NCI-H2107 treated with DMSO at 0.1 percent for 48 hours (cell line): Measurements from ENCODE around the gene DFFB.

Experiments used
- DNase-seq: peaks from one replicate; lab custom pipeline; 2025; ENCODE audit not compliant: unreplicated experiment; lab: John Stamatoyannopoulos, UW

Gene DFFB

DNA sequence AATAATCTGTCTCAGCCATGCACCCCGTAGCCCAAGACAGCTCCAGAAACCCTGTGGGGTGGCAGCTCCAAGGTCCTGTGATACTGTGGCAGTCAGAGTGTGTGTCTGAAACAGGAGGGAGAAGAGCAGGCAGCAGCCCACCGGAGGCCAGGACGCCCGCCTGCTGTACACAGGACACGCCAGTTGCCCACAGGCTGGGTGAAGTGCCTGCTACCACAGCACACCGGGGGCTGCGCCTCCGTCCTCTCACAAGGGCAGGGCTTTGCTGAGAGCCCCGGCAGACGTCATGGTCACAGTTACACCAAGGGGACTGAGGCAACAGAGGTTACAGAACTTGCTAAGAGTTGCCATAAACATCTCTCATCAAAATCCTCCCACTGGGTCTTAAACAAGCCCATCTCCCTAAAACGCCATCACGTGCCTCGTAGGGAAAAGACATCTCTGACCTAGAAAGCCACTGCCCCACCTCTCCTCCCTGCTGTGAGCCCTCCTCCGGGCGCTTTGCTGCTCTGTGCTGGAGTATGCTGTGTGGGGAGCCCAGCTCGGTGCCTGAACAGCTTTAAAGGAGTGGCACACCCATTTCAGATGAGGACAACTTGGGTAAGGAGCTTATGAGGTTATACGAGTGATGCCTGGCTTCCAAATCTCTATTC, 37.5 kb downstream of the DFFB start:
- DNase-seq: no peak

DNA sequence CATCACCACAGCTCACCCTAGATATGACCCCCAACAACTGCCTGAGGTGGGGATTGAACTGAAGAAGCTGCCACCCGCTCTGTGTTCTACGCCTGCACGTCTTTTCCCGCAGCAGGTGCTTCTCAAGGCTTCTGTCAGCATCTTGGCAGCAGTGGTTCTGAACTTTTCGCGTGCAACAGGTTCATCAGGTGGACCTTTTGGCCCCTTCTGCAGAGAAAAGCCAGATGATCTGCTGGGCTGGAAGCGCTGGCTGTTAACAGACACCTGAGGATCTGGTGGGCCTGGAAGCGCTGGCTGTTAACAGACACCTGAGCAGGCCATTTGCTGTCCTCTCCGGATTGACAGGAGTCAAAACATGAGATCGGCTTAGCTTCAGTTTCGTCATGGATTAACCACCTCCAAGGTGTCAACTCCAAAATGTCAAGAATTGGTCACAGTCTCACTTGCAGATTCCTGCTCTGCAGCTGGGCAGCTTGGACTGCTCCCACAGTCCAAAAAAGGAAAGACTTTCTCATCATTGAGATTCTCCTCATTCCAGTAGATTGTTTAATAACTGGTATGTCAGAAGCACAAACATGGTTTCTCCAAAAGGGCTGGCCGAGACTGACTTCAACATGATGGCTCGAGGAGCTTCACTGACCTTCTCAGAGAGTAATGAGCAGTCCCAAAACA, 38.1 kb downstream of the DFFB start:
- DNase-seq: no peak

DNA sequence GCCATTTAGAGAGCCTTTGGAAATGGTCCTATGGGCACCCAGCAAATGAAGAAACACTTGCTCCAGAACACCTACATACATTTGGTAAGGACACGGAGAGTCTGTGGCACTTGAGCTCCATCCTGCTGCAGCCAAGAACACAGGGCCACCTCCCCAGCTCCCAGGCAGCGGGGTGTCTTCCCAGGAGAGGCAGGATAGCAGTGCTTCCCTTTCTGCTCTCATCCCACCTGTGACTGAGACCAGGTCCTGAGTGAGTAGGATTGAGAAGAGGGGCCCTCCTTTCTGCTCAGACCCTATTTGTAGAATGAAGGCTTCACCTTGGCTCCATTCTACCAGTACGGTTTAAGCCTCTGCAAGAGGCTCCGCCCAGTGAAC, 38.7 kb downstream of the DFFB start:
- no peak for DNase-seq

DNA sequence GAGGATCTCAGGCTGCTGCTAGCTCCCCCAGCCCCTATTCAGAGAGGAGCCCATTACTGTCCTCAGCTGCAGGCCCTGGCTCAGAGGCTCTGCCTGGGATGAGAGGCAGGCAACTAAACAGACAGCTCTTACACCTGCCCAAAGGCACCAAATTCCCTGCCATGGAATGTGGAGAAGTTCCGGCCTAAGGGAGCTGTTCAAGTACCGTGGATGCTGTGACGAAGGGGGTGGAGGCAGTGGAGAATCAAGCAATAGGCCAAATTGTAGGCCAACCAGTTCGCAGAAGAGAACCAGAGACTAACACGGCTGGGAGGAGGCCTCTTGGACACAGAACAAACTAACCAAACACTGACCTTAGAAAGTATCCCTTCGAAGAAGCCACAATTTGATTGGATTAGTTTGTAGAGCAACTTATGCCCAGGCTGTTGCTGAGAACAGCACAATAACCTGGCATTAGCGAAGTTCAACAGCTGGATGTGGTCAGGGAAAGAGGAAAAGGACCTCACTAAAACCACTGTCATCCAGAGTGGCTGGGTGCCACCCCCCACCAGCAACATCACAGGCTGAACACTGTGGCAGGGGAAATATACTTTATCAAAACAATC, 39.2 kb downstream of the DFFB start:
- DNase-seq: no peak

DNA sequence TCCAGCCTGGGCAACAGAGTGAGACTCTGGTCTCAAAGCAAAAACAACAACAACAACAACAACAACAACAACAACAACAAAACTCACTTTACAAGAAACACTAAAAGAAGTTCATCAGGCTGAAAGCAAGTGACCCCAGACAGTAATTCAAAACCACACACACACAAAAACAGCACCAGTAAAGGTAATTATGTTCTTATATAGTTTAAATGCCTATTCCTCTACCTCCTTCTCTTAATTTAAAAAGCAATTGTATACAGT, 41.1 kb downstream of the DFFB start:
- DNase-seq: no peak

DNA sequence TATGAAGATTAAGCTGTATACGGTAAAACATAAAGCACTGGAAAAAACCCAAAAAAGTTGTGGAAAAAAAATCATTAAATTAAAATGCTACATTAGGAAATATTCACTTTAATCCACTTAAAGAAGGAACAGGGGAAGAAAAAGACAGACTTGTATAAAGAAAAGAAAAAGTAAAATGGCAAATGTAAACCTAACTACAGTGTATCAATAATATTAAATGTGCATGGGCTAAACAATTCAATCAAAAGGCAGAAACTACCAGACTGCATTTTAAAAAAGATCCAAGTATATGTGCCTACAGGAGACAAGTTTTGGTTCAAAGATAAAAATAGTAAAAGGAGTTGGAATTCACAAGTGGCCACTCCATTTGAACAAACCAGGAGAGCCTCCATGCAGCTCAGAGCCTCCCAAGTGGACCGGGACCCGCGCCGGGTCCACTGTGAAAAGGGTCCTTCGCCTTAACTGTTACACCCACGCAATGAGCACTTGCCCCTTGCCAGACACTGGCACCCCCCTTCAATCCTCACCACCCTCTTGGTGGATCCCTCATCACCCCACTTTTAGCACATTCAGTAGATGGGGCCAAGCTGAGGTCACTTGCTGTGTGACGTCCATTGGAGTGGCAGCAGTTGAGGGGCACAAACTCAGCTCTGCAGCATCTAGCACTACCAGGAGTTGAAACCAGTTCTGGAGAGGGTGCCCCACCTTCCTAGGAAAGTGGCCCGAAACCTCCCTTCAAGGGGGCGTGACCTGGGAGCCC, 41.9 kb downstream of the DFFB start:
- DNase-seq: no peak

DNA sequence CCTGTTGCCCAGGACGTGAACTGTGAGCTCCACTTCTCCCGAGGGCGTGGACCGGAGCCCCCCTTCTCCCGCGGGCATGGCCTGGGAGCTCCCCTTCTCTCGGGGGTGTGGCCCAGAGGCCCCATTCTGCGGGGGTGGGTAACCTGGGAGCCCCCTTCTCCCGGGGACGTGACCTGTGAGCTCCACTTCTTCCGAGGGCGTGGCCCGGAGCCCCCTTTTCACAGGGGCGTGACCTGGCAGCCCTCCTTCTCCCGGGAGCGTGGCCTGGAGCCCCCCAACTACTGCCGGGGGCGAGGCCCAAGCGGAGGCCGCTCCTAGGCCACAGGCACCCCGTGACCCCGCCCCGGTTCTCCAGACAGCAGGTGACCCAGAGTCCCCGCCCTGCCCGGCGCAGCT, 42.5 kb downstream of the DFFB start:
- no peak for DNase-seq

DNA sequence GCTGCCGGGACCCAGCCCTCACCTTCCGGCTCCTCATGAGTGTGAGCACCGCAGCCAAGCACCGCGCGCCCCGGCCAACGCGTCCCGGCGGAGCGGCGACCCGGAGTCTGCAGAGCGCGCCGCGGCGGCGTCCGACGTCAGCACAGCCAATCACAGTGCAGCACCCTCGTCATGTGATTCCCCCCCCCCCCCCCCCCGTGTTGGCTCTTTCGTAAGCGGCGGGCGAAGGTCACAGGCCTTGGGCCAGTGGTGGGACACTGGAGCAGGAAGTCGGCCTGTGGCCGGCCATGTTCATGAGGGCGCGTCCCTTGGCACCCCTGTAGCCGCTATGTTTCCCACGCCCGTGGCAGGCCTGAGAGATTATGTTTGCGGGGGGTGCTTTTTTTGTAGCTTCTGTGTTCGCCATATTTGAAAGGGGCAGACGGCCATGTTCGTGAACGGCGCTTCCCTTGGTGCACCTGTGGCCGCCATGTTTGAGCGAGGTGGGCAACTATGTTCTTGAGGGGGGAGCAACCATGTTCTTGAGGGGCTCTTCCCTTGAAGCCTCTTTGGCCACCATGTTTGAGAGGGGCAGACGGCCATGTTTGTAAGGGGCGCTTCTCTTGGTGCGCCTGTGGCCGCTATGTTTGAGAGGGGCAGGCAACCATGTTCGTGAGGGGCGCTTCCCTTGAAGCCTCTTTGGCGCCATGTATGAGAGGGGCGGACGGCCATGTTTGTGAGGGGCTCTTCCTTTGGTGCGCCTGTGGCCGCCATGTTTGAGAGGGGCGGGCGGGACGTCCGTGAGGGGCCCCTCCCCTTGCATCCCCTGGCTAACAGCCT, 43.1 kb downstream of the DFFB start, which contains the start of gene C1orf174:
Gene C1orf174 (minus strand): TSS at position 123 of the 819 bp plus-strand sequence. CDS start 86 bp downstream, at position 37.
- DNase-seq: peak; percentile 57

DNA sequence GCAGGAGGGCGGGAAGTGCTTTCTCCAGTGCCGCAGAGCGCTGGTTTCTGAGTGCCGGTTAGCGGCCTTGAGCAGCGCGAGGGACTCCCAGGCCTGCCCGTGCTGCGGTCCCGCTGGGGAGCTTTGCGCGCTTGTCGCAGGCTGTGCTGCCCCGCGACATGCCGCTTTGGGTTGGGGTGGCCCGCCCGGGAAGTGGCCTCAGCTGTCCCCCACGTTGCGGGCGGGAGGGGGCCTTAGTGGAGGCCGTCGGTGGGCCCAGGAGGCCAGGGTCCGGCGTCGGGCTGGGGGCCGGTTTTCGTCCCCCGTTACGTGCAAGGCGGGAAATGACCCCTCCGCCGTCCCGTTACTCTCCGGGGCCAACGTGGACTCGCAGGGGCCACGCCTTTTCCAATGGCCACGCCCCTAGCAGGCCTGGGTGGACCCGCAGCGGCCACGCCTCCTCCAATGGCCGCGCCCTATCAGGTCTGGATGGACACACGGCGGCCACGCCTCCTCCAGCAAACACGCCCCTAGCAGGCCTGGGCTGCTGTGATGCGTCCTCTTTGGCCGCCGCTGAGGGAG, 43.8 kb downstream of the DFFB start:
- DNase-seq: no peak

DNA sequence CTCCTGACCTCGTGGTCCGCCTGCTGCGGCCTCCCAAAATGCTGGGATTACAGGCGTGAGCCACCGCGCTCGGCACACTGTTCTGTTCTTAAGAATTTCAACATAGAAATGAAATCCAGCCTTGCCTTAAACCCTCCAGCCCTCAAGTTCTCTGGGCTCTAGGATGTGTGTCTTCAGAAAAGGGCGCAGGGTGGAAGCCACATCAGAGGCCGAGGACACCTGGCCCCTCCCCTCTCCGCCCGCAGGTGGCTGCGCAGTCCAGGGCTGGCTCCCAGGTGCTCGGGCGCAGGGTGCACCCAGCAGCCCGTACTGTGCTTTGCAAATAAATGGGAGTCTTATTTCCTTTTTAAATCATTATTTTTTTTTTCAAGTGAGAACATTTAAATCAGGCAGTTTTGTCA, 44.8 kb downstream of the DFFB start:
- DNase-seq: no peak

DNA sequence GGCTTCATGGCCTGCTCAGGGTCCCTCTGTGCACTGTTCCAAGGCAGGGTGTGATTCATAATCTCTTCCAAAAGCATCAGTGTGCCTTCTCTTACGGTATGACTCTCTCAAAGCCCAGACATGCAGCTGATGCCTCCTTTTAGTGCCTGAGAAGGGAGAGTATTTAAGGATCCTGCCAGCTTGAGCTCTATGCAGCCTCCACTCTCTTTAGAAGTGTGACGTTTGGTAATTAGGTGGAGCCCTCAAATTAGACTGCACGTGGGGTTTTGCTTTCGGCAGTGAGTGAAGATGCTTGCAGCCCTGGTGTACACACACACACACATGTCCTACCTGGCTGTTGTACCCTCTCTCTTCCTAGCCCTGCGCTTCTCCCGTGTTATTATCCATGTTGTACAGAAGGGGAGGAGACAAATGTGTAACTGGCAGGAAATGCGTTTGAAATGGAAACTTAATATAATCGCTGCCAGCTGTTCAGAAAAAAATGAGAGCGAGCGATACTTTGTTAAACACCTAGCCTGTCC, 45.4 kb downstream of the DFFB start:
- peak; percentile 9 for DNase-seq

DNA sequence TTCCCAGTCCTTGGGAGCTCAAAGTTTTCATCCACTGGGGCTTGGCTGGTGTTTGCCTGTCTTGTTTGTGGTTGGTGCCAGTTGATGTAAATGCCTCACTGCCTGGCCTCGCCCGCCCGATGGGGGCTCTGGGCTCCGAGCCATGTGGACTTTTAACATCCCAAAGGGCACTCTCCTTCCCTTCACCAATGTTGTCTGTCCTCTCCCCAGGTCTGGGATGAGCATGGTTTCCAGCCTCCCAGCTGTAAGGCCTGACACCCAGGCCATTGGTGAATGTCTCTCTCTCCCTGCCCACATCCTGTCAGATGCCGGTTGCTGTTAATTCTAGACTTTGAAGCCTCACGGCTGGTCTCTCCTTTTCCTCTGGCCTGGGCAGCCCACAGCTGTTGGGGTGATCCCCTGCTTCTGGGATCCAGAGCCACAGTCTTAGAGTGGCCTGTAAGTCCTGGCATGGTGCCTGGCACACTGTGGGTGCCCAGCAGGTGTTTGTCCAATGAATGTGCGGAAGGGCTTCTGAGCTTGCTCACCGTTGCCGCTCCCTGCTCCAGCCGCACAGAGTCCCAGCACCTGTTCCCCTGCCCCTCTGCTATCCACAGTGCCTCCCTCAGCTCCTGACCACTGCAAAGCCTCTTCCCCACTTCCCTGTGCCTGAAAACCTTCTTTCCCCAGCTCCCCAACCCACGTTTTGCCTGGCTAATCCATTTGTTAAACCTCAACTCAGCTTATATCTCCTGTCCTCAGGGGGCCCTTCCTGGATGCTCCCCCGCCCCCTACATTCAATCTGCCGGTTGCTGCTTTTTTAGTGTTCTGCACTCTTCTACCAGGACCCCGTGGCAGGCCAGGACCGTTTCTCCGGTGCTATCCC, 46.1 kb downstream of the DFFB start:
- DNase-seq: no peak

DNA sequence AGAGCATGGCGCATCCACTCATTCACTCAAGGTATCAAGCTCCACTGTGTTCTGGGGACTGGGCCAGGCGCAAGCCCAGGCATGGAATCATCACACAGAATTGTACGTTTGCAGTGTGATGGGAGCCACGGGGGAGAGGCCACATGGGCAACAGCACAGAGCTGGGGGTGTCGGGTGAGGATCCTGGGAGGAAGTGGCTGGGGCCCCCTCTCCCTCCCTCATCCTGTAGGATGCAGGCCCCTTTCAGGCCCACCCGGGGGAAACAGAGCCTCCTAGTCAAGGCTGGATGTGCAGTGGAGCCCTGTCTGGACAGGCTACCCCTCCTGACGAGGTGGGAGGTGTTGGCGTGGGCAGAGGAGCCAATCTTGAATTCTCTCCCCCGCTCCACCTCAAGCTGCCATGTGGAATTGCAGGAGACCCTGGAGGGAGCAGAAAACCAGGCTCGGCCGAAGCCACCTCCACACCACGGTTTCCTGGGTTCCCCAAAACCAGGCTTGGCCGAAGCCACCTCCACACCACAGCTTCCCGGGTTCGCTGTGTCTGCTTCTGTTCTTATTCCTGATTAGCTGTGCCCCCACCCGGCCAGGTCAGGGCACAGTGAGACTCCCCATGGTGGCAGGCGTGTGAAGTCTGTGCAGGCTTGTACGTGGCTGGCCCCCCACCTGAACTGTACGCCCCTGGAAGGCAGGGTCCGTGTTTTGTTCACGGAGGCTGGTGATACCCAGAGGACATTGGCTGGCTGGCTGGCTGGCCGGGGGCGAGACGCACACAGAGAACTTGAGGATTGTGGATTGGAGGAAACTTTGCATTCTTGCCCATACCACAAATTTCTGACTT, 46.9 kb downstream of the DFFB start:
- DNase-seq: no peak

DNA sequence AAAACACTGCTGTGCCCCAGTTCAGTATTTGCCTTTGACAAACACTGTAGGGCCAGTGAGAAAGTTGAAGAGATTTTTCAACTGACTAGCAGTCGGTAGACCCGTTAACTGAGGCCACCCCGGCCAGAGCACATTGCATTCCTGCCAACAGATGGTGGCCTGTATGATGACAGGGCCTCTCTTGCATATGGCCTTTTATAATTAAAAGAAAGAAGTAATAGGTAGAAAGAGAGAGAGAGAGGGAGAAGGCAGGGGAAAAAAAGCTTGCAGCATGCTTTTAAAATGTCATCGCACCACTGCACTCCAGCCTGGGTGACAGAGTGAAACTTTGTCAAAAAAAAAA, 47.5 kb downstream of the DFFB start:
- DNase-seq: no peak

DNA sequence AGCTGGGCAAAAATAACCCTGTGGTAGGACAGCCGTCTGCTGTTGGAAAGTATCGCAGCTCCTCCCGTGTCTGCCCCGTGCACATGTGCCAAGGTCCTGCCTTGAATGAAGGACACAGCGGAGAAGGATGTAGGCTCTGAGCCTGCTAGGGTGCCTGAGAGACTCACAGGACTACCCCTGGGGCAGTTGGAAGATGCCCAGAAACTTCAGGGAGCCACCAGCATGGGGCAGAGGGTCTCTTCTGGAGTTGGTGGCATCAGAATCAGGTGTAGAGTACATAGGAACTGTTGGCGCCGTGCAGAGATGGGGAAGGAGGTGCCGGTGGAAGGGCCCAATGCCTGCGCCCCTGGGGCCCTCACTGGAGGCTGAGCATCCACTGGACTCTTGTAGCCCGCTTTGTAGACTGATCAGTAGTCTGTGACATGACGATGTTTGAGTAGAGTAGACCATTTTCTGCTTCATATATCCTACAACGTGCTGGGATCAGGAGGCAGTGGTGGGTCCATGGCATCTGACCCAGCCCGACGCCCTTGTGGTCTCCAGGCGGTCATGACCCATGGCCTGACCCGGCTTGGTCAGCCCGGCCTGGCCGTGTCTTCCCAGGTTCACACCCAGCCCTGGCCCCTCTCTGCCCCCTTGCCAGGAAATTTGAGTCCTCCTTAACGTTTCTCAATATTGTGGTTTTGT, 48.1 kb downstream of the DFFB start:
- no peak for DNase-seq

DNA sequence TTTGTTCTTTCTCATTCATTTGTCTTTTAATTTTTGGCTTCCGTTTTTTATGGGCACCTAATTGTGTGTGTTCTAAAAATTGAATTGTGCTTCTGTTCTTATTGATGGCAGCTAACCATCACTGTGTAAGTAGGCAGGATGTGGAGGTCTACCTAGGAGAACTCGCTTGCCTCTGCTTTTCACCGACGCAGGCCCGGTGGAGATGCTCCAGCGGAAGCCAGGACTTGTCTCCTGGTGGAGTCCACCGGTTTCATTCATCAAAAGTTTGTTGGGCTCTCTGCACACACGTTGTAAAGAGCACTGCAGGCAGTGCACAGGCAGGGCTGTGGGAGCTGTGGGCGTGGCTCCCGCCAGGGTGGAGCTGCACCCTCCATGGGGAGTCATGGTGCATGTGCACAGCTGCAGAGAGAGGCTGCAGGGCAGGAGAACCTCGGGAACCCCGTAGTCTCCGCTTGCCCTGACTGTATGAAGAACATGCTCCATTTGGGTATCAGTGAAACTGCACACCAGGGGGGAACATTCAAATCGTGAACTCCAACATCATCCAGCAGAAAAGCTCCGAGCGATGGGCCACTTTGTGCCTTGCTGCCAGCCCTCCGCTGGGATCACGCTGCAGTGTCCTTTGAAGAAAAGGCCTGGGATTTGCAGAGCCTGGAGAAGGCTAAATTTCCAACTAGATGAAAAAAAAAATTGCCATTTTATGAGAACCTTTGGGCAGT, 48.8 kb downstream of the DFFB start:
- no peak for DNase-seq

DNA sequence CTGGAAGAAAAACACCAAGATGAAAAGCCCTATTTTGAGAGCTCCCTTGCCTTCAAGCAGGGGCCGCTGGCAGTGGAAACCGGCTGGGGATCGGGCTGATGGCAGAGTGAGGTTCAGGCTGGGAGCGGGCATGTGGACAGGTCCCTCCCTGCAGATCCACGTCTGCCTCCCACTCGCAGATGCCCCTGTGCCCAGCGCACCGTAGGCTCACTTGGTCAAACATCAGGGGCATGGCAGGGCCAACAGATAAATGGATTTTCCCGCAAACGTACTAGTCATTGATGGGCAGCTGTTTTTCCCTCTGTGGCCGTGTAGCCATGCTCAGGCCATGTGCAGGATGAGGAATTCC, 49.4 kb downstream of the DFFB start:
- no peak for DNase-seq

DNA sequence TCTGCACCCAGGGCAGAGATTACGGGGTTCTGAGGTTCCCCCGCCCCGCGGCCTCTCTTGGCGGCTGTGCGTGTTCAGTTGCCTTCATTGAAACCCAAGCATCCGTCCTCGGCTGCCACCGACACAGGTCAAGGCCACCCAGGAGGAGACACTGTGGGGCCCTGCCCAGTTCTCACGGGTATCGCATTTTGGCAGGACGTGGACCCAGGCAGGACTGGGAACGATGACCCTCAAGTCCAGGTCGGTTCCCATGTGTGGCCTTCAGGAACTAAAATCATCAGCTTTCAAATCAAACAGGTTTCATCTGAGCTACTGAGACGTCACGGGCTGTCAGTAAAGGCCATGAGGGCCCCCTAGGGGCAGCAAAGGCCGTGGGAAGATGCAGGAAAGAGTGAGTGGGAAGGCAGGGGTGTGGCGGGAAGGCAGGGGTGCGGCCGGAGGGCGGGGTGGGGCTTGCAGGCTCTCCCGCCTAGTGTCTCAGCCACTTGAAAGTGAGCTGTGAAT, 49.8 kb downstream of the DFFB start:
- DNase-seq: no peak
